ENCODE measurements around the gene CCR3. TPM values are rescaled to one million over a fixed set of nuclear protein-coding genes. Genes with fewer than 3 reads are reported as not detected.
"Not testable (repeated sequence)": the region's sequence is repeated elsewhere in the genome, so short reads cannot be mapped to it uniquely, and the experiment has no call there.

The CCR3 gene
- 0.10 TPM in 1 of 2 replicates, not detected in the other for total RNA-seq
- polyA plus RNA-seq (2012), result 0.04 TPM

DNA sequence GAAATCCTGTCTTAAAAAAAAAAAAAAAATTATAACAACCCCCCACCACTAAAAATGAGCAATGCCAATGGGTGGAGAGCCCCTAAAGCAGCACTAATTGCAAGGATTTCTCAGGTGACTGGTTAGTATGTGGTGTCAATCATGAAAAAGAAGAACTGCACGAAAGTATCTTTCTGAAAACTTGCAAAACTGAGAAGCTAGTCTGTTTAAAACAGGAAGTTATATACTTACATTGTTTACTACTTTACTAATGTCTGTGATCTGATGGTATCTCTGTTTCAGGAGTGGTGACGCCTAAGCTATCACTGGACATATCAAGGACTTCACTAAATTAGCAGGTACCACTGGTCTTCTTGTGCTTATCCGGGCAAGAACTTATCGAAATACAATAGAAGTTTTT lies at the start of gene CCR3:
Gene CCR3 (plus strand): TSS at position 341 of the 400 bp plus-strand sequence. CDS start 22,699 bp downstream, outside the sequence.
- no peak for DNase-seq (ENCODE audit: low read depth)

DNA sequence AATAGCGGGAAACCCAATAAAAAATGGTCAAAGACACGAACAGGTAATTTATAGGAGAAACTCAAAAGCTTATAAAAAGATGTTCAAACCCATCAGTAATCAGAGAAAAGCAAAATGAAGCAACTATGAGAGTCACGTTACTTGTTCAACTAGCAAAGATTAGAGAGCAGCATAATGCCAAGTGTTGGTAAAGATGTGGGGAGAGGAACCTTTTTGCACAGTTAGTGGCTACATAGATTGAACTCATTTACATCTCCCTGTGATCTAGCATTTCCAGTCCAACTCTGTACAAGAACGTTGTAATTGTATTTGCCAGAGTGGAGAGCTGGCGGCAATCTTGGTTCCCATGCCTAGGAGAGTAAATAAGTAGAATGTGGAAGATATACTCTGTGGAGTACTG lies 49.3 kb upstream of the CCR3 start:
- DNase-seq (ENCODE audit: low read depth), result no peak

DNA sequence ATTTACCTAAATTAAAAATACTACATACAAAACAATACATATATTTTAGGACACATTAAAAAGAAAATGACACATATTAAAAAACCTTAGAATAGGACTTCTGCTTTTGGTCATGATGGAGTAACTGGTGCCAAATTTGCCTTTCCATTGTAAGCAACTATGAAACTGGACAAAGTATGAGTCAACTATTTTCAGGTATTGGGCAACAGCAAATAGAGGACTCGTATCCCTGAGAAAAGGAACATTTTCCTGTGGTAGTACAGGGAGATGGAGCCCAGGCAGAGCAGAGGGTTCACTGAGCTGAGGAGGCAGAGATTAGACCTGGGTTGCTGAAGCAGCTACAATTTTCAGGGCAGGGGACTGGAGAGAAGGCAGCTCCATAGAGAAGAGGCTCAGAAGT lies 48.8 kb upstream of the CCR3 start:
- no peak for DNase-seq (ENCODE audit: low read depth)

DNA sequence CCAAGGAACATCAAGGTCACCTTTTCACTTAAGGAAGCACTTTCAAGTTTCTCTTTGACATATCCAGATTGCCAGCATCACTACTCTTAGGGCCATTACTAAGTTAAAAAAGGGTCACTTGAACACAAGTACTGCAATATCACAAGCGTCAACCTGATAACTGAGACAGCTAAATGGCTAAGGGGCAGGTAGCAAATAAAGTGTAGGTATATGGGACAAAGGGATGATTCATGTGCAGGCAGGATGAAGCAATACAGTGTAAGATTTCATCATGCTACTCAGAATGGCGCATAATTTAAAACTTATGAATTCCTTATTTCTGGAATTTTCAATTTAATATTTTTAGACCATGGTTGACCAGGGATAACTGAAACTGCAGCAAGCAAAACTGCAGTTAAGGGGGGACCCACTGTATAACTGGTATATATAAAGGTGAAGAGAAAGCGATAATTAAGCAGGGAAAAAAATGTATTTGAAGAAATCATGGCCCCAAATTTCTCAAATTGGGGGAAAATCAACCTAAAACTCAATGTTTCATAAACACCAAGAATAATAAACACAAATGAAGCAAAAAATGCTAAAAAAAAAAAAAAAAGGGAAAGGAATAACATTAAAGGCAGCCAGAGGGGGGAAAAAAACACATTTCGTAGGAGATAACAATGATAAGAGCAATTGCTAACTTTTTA lies 47.2 kb upstream of the CCR3 start:
- DNase-seq (ENCODE audit: low read depth), result no peak

DNA sequence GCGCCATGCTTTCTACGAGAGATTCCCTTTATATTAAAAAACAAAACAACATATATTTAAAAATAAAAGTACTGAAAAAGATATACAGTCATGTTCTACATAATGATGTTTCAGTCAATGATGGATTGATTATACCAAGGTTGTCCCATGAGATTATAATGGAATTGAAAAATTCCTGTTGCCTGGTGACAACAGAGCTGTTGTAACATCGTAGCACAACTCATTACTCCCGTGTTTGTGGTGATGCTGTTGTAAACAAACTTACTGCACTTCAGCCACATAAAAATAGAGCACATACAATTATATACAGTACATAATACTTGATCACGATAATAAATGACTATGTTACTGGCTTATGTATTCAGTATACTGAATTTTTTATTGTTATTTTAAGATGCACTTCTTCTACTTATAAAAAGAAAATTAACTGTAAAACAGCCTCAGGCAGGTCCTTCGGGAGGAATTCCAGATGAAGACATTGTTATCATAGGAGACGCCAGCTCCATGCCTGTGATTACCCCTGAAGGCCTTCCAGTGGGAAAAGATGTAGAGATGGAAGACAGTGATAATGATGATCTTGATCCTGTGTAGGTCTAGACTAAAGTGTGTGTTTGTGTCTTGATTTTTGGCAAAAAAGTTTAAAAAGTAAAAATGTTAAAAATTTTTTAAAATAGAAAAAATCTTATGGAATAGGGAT lies 45.9 kb upstream of the CCR3 start:
- no peak for DNase-seq (ENCODE audit: low read depth)

DNA sequence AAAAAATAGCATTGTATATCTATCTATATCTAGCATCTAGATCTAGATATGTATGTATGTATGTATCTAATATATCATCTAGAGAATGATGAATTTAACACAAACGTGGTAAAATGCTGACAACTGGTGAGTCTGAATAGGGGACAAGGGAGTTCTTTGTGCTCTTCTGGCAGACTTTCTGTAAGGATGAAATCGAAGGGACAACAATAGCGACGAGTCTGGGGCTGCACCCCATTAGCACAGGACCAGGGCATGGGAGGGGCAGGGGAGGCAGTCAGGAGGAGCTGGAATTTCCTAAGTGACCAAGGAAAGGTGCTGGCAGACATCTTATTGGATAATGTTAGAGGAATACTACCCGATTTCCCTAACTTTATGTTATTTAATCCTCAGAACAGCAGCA lies 42.0 kb upstream of the CCR3 start:
- DNase-seq (ENCODE audit: low read depth), result no peak

DNA sequence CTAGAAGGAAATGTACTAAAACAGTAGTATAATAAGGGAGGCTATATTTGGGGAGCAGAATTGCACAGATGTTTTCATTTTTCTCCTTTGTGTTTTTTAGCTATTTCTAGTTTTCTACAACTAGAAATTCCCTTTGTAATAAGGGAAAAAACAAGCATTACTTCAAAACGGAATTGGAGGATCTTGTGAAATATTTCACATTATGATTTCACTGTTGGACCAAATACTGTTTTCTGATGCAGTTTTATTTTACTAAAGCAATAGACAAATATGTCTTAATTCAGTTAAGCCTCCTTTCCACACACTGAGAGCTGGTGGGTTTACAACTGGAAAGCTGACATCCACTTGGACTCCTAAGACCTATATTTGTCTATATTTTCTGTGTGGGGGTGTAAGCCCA lies 41.5 kb upstream of the CCR3 start:
- DNase-seq (ENCODE audit: low read depth), result no peak

DNA sequence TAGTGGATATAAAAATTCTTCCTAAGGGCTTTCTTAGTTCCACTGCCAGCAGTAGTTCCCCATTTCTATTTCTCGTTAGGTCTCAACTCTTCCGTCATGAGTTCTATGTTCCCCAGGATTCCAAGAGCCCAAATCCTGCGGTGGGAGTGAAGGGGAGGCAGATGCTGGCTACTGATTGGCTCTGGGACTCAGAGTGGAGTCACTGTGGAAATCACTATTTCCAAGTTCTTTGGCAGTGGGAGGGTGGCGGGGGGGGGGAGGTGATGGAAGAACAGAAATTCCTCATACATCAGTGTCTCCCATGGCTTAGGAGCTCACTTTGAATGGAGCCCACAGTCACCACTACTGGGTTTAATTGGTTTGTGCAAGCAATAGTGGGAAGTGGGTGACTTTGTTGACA lies 39.7 kb upstream of the CCR3 start:
- no peak for DNase-seq (ENCODE audit: low read depth)

DNA sequence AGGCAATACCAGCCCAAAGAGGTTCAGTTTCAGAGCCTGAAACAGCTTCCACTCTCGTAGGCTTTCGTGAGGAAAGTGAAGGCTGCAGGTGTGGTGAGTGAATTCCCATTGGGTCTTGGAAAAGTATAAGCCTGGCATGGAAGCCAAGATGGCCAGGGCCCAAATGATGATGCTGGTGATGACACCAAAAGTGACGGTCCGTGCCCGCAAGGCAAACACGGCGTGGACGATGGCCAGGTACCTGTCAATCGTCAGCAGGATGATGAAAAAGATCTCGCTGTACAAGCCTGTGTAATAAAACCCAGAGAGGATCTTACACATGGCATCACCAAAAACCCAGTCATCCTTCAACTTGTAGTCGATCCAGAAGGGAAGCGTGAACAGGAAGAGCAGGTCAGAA lies 38.6 kb upstream of the CCR3 start:
- no peak for DNase-seq (ENCODE audit: low read depth)

DNA sequence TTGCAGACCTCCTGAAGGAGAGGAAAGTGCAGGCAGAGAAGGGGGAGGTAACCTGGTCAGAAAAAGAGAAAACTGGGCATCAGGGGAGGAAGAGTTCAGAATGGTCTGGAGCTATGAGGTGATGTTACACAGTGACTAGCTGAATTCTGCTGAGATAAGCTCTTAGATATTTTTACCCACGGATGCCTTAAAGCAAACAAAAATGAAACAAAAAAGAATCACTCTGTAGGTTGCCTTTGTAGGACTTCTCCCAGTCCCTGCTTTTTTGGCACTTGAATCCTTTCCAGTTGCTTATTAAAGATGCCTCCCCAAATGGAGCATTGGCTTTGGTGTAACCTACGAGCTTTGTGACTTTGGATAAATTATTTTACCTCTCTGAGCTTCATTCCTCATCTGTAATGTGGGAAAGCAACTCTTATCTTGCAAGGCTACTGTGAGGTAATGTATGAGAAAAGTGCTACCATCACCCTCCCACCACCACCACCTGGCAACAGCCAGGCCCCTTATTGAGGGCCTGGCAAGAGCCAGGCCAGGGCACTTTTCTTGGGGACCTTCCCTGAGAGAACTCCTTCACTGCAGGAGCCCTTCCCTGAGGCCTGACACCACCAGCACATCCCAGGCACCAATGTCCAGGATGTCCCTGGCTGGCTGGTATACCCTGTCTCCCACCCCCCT lies 36.8 kb upstream of the CCR3 start:
- no peak for DNase-seq (ENCODE audit: low read depth)

DNA sequence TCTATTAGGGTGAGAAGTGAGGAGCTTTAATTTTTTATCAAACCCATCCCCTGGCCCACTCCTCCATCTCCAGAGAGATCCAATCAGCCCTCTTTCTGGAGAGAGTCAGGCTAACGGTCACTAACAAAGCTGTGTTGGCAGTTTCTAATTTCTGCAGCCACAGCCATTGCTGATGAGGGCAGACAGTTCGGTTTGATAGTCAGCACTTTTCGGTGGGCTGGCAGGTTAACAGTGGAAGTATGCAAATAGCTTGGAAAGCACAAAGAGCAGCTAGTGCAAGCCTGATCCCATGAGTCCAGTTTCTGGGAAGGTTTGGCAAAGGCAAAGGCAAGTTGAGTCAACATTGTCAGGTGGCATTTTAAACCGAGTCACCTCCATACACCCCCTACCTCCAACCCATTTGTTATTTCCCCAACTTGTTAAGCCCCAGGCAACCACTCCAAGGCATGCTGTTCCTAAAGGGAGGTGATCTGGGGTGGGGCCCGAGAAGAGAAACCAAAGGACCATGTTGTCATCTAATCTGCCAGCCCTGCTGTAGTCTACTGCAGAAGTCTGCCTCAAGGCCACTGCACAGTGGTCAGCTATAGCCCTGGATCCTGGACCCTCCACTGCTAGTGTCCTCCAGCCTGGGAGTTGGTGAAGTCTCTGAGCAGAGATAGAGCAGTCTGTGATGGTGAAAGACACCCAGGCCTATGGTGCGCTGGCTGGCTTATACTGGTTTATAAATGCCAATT lies 35.8 kb upstream of the CCR3 start:
- no peak for DNase-seq (ENCODE audit: low read depth)

DNA sequence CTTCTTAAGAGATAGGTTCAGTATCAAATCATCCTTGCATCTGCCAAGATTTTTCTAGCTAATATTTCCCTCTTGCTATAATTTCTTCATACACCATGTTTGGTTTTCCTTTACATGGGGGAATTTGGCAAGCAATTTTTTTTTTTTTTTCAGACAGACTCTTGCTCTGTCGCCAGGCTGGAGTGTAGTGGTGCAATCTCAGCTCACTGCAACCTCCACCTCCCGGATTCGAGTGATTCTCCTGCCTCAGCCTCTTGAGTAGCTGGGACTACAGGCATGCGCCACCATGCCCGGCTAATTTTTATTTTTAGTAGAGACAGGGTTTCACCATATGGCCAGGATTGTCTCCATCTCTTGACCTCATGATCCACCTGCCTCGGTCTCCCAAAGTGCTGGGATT lies 34.7 kb upstream of the CCR3 start:
- not testable (repeated sequence) for DNase-seq (ENCODE audit: low read depth)

DNA sequence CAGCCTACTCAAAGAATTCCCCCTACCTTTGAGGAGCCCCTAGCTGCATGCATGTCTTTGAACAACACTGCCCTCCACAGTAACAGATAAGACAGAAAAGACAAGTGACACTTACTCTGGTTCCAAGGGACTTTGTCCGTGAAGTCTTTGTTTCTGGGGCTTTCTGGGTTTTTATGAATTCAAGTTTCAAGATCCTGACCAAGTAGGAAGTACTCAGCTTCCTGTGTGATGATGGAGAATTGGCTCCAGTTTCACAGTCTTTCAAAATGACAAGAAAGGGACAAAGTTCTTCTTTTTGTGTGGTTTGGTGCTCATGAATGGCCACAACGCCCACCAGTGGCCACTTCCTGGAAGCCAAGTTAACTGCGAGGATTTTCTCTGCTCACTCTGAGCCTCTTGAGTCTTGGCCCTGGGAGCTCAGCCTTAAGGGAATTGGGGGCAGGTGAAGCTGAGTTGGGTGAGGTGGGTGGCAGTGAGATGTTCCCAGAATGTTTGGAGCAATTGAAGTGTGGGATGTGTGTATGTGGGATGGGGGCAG lies 34.0 kb upstream of the CCR3 start, which contains the start of gene CCR1:
Gene CCR1 (minus strand): TSS at position 147 of the 538 bp plus-strand sequence. CDS start 4,000 bp downstream, outside the sequence.
- DNase-seq (ENCODE audit: low read depth), result peak; percentile 52

DNA sequence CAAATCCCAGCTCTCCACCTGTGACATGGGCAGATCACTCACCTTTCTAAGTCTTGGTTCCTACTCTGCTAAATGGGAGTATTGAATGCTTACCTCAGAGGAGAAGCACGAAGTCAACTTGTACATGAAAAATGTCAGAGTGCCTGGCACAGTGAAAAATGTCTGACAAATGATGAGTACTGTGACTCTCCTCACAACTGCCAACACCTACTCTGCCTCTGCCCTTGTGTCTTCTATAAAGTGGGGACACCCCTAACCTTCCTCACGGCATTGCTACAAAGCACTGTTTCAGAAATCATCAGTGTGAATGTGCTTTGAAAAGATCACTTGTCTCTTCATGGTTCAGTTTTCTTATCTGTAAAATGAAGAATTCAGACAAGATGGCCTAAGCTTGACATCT lies 33.2 kb upstream of the CCR3 start:
- no peak for DNase-seq (ENCODE audit: low read depth)

DNA sequence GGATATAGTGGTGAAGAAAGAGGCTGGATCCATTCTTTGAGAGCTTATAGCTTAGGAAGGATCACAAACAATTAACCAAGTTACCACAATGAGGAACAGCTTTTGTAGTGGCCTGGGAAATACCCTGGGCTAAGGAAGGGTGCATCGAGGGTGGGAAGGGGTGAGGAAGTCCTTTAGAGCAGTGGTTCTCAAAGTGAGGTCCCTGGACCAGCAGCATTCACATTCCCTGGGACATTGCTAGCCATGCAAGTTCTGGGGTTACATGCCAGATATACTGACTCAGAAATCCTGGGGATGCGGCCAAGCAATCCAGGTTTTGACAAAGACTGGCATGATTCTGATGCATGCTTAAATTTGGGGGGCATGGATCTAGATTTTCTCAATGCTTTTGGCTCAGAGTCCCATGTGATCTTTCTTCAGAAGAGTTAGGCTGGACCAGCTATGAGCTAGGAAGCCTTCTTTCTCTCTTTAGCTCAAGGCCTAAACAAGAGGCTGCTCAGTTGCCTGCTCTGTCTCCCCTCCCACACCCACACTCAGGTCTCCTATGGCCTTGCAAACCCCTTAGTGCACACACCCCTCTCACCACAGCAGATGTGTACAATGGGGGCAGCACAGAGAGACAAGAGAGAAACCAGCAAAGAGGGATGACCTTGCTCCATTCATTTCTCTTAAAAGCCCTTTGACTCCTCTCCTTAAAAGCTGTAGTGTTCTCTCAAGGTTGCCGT lies 32.4 kb upstream of the CCR3 start:
- peak; percentile 22 for DNase-seq (ENCODE audit: low read depth)

DNA sequence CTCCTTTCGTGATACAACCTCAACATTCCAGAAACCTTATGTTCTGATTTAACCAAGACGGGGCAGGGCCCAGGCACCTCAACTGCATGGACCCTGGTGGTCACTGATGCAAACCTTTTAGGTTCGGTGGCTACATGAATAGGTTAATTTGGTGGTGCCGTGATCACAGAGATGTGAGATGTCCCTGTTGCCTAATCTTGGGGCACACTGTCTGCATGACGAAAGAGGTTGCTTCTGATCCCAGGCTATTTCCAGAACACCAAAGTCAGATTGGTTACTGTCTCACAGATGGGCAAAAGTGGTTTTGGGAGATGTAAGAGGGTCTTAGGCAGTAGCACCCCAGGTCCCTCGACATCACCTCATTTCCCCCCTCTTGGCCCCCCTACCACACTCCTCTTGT lies 30.2 kb upstream of the CCR3 start:
- no peak for DNase-seq (ENCODE audit: low read depth)

DNA sequence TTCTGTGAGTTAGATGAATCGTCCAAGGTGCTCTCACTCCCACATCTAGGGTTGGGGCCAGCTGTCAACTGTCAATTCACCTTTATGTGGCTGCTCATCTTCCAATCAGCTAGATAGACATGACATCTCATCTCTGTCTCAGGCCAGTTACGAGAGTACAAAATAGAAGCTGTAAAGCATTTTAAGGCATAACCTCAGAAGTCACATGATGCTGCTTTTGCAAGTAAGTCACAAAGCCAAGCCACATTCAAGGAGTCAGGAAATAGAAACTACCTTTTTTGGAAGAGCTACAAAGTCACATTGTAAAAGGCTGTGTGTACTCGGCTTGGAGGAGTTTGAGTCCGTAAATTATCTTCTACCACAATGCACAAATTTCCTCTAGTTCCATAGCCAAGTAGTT lies 29.1 kb upstream of the CCR3 start:
- DNase-seq (ENCODE audit: low read depth), result no peak

DNA sequence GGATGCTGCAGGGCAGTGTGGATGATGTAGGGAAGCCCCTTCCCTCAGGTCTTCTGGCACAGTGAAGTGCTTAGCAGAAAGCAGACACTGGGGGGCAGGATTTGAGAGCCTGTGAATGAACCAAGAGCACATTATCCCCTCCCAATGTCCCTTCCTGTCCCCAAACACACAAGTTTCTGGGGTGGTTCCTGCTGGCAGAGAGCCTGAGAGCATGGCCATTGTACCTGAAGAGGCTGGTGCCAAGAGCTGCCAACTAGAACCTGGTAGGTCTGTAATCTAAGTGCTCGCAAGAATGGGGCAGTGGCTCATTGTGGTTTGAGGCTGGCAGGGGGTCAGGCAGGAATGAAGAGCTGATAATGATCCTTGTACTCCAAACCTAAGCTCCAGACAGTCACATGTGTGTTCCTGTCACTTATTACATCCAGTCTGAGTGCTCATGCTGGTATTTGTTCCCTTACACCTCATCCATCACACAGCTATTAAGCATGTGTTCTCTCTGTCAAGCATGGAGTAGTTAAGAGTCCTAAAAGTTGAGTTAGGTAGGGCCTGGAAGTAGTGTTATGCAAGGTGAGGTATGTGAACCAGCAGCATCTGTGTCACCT lies 27.4 kb upstream of the CCR3 start:
- peak; percentile 7 for DNase-seq (ENCODE audit: low read depth)

DNA sequence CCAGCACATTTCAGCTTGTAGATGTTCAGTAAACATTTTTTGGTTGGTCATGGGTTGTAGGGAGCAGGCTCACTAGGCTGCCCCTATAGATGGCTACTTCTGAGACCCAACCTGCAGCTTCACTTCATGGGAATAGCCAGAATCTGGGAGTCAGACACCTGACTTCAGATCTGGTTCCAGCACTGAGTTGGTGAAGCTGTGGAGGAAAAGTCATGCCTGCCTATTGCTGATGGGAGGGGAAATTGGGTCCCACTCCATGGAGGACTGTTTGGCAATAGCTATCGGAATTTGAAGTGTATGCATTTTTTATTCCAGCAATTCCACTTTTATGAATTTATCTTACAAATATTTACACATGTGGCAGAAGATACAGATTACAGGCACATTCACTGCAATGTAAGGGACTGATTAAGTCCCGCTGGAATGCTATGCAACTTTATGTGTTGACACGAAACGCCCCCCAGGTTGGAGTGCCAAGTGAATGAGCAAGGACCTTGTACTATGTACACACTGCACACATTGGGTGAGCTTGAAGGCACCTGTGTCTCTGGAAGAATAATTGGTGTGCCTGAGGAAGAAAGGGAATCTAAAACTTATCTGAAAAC lies 26.3 kb upstream of the CCR3 start:
- no peak for DNase-seq (ENCODE audit: low read depth)

DNA sequence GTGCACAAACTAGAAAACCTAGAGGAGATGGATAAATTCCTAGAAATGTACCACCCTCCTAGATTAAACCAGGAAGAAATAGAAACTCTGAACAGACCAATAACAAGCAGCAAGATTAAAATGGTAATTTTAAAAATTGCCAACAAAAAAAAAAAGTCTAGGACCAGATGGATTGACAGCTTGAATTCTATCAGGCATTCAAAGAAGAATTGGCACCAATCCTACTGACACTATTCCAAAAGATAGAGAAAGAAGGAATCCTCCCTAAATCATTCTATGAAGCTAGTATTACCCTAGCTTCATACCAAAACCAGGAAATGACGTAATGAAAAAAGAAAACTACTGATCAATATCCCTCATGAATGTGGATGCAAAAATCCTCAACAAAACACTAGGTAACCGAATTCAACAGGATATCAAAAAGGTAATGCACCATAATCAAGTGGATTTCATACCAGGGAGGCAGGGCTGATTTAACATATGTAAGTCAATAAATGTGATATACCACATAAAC lies 24.0 kb upstream of the CCR3 start:
- DNase-seq (ENCODE audit: low read depth), result no peak
